Activated CD4-positive, CD25-positive, alpha-beta regulatory T cell treated with anti-CD3 and anti-CD28 coated beads, Interleukin-2, amount 50 U/mL, for 16 hours (primary cell): ENCODE data around the gene TBX4.
"Not testable (repeated sequence)": the region's sequence is repeated elsewhere in the genome, so short reads cannot be mapped to it uniquely, and the experiment has no call there.

ENCODE experiments used
- DNase-seq: peaks from one replicate; pipeline ENCODE4 v3.0.0-alpha.2; 2020; ENCODE audit warnings: low read depth, low spot score

TBX4 gene

DNA sequence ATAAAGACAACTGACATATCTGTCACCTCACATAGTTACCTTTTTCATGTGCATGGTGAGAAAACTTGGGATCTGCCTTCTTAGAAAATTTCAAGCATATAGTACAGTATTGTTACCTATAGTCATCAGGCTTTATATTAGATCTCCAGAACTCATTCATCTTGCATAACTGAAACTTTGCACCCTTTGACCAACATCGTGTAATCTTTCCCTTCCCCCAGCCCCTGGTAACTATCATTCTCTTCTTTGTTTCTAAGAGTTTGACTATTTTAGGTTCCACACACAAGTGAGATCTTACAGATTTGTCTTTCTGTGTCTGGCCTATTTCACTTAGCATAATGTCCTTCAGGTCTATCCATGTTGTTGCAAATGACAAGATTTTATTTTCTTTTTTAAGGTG is 22.9 kb upstream of the TBX4 start:
- no peak for DNase-seq

DNA sequence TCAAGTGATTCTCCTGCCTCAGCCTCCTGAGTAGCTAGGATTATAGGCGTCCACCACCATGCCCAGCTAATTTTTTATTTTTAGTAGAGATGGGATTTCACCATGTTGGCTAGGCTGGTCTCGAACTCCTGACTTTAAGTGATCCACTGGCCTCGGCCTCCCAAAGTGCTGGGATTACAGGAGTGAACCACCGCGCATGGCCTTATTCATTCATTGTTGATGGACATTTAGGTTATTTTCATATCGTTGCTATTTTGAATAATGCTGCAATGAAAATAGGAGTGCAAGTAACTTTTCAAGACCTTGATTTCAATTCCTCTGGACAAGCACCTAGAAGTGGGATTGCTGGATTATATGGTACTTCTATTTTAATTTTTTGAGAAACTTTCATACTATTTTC is 22.4 kb upstream of the TBX4 start:
- DNase-seq: not testable (repeated sequence)

DNA sequence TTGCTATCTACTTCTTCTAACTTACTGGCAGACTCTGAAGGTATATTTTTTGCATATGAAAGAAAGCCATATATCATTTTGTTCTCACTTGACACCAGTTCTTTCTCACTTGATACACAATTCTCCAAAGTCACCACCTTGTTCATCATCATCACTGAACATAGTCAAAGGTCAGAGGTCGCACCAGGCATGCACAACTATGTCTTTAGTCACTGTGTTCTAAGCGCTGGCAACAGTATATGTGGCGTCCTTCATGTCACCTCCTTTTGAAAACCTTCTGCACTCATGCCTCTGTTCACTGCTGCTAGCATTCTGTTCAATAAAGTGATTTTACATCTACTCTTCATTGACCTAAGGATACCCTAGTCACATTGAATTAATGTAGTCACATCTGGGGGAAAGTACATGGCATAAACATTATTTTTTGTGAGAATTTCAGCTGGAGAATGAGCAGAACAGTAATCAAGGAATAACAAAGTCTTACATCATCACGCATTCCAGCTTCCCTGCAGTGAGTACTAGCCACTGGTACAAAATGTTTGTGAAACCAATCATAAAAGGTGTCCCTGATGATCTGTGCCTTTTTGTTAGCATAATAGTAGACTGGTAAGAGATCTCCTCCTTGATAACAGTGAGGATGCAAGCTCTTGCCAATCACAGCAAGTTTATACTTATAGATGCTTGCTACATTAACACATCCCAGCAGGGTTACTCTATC is 20.5 kb upstream of the TBX4 start:
- DNase-seq: no peak

DNA sequence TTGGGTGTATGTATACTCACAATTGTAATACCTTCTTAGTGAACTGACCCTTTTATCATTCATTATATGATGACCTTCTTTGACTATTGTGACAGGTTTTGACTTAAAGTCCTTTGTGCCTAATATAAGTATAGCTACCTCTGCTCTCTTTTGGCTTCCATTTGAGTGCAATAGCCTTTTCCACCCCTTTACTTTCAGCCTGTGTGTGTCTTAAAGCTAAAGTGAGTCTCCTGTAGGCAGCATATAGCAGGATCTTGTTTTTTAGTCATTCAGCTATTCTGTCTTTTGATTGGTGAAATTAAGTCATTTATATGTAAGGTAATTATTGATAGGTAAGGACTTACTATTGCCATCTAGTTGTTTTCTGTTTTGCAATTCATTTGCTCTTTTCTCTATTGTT is 15.9 kb upstream of the TBX4 start:
- no peak for DNase-seq

DNA sequence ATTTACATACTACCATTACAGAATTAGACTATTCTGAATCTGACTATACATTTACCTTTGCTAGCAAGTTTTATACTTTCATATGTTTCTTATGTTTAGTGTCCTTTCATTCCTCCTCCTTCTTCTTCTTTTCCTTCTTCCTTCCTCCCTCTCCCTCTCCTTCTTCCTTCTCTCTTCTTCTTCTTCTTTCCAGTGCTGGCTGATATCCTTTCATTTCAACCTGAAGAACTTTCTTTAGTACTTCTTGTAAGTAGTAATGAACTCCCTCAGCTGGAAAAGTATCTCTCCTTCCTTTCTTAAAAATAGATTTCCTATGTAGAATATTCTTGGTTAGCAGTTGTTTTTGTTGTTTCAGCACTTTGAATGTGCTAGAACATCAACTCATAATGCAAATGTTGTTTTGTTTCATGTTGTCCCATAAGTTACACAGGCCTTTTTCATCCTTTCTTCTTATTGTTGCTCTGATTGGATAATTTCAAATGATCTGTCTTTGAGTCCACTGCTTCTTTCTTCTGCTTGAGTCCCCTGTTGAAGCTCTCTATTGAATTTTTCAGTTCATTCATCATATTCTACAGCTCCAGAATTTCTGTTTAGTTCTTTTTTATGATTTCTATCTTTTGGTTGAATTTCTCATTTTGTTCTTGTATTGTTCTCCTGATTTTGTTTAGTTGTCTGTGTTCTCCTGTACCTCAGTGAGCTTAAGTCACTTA is 15.1 kb upstream of the TBX4 start:
- no peak for DNase-seq

DNA sequence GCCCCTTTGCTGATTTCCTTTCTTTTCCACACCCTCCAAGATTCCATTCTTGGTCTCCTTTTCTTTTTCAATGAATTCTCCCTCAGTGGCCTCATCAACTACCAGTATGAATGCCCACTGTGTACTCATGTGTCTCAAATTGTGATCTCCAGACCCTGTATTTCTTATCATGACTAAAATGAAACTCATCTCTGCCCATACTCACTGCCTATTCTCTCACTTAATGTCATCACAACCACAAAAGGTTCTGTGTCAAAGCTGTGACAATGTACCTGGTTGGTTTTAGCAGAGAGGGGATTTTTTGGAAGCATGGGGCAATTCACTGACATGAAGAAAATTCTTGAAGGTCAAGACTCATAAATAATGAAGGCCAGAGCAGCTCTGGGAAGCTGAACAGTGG is 11.5 kb upstream of the TBX4 start:
- DNase-seq: no peak

DNA sequence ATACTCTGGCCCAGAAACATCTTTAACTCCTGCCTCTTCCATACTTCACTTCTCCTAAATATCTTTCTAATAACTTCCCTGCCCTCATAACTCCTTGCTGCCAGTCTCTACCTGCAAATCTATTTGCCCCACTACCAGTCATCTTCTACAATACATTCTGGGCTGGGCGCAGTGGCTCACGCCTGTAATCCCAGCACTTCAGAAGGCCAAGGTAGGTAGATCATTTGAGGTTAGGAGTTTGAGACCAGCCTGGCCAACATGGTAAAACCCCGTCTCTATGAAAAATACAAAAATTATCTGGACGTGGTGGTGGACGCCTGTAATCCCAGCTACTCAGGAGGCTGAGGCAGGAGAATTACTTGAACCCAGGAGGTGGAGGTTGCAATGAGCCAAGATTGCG is 10.7 kb upstream of the TBX4 start:
- DNase-seq: not testable (repeated sequence)

DNA sequence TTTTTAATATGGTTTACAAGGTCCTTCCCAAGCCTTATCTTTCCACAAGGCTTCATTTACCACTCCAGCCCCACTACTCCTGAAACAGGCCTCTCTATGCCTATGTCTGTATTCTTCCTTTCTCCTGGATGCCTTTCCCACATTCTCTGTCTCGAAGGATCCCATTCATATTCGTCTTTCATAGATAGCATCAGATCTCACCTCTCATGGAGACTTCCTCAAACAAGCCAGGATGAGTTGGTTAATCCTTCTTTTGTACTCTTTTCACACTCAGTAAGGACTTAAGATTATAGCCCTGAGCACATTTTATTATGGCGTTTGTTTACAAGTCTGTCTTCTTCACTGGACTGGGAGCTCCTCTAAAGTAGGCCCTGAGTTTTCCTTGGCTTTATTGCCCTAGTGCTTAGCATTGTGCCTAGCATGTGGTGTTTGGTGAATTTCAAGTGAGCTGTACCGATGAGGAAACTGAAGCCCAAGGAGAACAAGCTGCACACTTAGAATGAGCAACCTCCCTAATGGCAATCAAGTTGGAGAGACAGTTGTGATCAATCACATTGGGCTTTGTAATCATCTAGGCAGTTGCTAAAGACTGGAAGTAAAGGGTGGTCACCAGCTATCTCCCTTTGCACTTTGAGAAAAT is 10.0 kb upstream of the TBX4 start:
- no peak for DNase-seq

DNA sequence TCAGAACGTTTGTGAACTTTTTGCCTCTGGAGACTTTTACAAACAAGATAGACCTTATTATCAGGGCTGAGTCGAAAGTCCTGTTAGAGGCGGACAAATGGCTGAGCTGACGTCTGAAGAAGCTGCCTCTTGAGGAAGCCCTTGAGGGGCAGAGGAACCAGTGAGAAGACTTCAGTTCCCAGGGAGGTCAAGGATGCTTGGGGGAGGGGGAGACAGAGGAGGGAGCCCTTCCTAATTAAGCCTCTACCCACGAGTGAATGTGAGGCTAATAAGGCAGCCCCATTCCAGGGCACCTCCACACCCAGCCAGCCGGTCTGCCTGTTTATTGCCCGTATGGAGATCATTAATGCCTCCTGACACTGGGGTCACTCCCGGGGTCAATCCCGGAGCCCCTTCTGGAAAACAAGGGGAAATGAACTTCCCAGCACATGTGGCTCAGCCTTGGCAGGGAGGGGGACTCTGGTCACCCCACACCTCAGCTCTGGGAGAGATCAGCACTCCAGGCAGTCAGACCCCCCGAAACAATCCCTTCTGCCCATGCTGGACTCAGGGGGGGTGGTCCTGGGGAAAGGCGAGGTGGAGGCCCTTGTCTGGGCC is 9.2 kb upstream of the TBX4 start:
- no peak for DNase-seq

DNA sequence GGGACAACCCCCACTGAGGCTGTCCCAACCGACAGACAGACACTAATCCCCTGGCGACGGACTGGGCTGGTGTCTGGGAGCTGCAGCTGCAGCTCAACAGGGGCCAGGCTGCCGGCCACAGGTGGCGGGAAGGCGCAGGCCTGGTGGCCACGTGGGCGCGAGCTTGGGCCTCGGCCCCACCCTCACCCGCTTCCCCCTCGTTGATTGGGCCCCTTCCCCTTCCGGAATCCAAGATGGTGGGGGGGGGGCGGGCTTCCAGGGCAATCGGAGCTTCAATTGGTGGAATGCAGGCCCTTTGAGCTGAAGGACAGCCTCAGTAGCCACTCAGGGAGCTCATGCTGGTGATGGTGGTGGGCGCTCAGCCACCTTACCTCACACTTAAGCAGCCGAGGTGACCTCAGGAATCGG is 8.7 kb upstream of the TBX4 start:
- no peak for DNase-seq

DNA sequence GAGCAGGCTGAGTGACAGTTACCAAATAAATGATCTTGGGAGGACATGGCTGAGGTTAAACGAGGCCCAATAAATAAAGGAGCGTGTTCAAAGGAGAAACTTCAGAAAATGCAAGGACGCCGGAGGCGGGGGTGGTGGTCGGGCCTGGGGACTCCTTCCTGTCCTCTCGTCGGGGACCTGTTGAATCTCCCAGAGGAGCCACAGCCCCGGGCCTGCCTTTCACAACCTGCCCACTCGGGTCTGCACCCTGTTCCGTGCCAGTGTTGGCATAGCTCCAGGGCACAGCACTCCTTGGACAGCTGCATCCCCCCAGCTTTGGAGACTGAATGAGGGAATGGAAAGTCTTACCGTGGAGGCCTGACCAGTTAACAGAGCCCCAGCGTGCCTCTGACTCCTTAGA is 8.1 kb upstream of the TBX4 start:
- DNase-seq: no peak

DNA sequence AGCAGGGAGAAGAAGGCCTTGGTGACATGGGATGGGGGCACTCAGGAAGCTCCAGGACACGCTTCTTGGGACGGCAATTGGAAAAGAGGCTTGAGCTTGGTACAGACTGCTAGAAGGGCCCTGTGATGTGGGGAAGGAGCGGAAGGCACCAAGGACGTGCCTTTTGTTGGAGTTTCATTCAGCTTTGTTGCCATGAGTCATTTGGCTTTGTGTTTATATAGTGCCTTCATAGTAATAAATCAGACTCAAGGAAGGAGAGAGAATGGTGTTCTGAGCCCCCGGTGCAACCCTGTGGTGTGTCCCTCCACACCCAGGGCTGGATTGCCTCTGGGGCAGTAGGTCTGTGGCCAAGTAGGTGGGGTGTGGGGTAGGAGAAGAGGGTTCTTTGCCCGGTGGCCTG is 7.4 kb upstream of the TBX4 start:
- DNase-seq: no peak

DNA sequence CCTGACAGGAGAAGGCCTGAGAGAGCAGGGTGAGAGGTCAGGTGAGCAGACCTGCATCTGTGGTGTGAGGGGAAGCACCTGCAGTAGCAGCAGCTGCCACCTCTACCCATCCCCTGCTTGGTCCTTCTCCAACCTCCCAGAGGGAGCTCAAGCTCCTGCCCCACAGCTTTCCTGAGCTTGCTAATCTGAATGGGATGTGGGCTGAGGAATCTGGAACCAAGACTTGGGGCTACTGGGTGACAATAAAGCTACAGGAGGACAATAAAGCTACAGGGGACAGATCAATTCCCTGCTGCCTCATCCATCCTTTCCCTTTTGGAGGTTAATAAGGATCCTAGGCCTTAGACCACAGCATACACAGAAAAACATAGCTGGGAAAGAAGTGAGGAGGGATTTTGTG is 4.9 kb upstream of the TBX4 start:
- no peak for DNase-seq

DNA sequence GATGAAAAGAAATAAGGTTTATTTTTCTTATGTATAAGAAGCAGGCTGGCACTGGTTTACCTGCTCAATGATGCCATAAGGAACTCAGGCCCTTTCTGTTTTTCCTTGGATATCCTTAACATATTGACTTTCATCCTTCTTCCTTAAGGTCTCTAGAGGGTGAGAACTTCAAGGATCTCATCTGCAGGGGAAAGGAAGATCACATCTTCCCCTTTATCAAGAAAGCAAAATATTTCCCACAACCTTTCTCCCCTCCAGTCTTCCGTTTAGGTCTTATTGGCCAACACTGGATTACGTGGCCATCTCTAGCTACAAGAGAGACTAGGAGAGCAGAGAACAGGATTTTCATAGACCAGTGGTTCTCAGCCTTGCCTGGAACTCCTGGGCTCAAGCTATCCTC is 4.2 kb upstream of the TBX4 start:
- DNase-seq: no peak

DNA sequence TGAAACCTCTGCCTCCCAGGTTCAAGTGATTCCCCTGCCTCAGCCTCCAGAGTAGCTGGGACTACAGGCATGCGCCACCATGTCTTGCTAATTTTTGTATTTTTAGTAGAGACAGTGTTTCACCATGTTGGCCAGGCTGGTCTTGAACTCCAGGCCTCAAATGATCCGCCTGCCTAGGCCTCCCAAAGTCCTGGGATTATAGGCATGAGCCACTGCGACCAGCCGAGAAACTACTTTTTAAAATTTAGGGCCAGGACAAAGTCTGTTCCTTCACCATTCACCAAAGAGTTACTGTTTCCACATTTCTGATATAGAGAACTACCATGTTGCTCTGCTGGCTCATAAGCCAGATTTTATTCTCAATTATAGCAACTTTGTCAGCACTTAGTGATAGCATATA is 3.1 kb upstream of the TBX4 start:
- DNase-seq: not testable (repeated sequence)

DNA sequence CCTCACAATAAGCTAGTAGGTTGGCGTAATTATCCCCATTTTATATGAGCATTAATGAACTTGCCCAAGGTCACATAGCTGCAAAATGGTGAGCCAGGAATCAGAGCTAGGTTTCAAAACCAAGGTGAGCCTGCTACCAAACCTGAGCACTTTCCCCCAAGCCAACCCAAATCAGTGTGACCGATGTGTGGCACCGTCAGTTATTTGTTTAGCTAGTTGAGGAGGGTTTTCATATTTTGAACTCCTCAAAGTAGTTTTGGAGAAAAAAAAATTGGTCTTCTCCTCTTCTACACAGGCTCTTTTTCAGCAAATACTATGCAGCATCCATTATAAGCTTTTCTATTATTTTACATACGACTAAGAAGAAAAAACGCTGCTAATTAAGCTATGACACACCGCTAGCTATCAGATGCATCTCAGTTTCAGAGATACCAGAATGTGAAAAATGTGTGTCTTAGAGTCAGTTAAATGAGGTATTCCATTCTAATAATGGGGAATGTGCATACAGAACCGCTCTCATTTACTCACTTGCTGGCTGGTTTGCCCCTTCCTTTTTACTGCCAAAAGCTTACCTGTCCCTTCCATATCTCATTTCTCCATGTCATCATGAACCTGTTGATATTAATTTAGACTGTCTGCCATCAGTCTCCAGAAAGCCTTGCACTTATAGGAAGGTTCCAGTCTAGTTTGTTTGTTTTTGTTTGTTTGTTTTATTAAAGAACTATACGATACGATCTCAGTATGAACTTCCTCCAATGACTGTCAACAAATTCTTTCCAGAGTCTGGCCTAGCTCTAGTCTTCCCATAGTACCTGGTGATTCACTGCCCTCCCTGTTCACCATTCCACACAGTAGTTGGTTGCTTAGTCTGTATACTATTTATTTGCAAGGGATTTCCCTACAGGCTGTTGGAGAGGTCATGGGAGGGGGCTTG is 2.2 kb upstream of the TBX4 start:
- no peak for DNase-seq

DNA sequence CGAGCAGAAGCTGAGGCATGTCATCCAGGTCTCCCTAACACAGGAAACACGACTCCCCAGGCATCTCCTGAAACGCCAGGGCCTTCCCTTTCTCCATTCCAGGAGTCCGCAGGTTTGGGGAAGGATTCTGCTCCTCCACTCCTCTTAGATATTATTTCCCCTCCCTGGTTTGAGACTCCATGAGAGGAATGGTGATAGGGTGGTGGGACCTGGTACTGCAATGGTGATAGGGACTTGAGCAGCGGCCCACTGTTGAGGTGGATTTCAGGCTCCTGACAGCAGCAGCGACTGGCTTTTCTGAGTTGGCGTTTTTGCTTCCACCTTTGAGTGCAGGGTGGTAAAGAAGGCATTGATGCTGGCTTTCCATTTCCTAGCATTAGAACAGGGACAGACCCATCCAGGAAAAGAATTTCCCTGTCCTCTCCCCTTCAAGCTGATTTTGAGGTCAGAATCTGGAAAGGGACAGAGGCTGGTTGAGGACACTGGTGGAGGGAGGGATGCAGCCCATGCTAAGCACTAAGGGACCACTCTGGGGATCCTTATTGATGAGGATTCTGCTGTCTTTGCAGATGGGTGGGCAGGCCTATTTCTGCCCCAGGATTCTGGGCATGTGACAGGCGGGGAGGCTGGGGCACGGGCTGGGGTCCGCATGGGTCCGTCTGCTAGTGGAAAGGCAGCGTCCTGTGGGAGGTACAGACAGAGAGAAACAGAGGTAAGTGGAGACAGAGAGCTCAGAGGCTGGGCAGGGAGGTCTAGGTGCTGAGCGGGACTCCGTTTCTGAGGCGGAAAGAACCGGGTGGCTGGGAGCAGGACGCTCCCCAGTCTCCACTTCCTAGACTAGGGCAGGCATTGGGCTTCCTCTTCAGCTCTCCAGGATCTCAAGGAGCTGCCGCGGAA is 1.3 kb upstream of the TBX4 start:
- DNase-seq: no peak

DNA sequence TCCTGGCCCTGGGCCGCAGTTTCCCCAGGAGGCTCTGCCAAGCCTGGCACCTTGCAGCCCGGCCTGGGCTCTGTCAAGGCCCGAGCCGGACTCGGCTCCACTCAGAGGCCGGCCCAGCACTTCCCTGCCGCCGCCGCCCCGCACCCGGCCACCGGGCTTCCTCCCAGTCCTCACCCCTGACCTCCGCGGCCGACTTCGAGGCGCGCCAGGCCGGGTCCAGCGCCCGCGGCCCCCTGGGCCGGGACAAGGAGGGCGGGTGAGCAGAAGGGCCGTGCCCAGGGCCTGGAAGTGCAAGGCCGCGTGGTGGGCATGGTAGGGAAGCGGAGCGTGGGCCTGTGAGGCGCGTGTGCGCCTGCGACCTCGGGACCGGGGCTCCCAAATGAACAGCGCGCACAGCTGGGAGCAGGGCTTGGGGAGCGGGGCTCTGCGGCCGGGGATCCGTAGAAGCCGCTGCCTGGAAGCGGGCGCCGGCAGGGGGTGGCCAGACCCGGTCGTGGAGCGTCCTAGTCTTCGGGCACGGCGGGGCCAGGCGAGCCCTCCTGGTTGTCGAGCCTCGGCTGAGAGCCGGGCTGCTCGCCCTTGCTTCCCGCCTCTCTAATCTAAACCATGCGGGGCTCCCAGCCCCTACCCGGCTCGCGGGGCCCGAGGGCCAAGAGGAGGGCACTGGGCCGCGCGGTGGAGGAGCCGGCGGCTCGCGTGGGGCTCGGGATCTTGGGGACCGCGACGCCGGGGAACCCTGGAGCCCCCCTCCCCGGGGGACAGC is 503 bp upstream of the TBX4 start:
- no peak for DNase-seq

DNA sequence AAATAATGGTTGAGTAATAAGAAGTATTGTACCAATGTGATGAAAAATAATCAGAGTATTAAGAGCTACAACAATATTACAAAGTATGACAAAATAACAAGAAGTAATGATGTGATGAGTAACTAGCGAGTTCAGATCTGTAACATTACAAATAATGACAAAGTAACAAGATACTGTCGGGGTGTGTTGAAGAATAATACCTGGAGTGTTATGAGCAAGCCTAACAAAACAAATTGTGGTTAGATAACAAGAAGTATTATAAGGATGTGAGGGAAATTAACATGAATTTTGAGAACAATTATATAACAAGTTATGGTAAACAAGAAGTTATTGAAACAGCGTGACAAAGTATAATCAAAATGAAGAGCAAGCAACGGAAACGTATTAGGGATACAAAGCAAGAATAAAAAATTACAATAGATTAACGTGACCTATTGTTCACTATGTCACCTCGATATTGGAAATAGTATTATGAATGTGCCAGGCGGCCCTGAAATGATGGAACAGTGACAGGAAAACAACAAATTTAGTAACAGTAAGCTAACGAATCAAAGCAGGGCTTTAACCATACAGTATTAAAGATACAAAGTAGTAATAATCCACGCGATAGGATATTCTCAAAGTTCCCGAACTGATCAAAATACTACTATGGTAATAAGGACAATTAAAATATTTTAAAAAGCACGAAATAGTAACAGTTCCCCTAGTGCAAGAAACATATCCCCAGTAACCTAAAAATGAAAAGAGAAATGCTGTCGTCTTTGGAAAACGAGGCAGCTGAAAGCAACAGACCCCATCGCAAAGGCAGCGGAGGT is 1.6 kb downstream of the TBX4 start:
- DNase-seq: no peak
